Measurements from ENCODE around the gene DLGAP5. TPM values are rescaled to one million over a fixed set of nuclear protein-coding genes. Genes with fewer than 3 reads are reported as not detected.

Gene DLGAP5, protein sequence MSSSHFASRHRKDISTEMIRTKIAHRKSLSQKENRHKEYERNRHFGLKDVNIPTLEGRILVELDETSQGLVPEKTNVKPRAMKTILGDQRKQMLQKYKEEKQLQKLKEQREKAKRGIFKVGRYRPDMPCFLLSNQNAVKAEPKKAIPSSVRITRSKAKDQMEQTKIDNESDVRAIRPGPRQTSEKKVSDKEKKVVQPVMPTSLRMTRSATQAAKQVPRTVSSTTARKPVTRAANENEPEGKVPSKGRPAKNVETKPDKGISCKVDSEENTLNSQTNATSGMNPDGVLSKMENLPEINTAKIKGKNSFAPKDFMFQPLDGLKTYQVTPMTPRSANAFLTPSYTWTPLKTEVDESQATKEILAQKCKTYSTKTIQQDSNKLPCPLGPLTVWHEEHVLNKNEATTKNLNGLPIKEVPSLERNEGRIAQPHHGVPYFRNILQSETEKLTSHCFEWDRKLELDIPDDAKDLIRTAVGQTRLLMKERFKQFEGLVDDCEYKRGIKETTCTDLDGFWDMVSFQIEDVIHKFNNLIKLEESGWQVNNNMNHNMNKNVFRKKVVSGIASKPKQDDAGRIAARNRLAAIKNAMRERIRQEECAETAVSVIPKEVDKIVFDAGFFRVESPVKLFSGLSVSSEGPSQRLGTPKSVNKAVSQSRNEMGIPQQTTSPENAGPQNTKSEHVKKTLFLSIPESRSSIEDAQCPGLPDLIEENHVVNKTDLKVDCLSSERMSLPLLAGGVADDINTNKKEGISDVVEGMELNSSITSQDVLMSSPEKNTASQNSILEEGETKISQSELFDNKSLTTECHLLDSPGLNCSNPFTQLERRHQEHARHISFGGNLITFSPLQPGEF
- total RNA-seq (1 to 10 TPM; 1.8 to 8.3 TPM), polyA plus RNA-seq (ENCODE audit: insufficient read length in 6 of 6) (10 to 100 TPM; 18.6 to 57.3 (median 27.8) TPM)
- long read RNA-seq, donor 1, partial matches to known transcripts = 0 of 3 reads
- long read RNA-seq, donor 1, other reads (novel, unspliced or antisense) = 0 of 3 reads
- long read RNA-seq, donor 2, partial matches to known transcripts = 16 of 19 reads
- long read RNA-seq, donor 2, other reads (novel, unspliced or antisense) = 0 of 19 reads
- long read RNA-seq, donor 3, transcript DLGAP5-201 (19 exons, 2,973 nt) = major isoform, 6 of 11 reads
- long read RNA-seq, donor 3, partial matches to known transcripts = 5 of 11 reads
- long read RNA-seq, donor 3, other reads (novel, unspliced or antisense) = 0 of 11 reads
- long read RNA-seq, donor 4, partial matches to known transcripts = 1 of 1 reads
- long read RNA-seq, donor 4, other reads (novel, unspliced or antisense) = 0 of 1 reads
- long read RNA-seq, donor 5, partial matches to known transcripts = 5 of 5 reads
- long read RNA-seq, donor 5, other reads (novel, unspliced or antisense) = 0 of 5 reads
- long read RNA-seq, donor 6, partial matches to known transcripts = 10 of 16 reads
- long read RNA-seq, donor 6, other reads (novel, unspliced or antisense) = 0 of 16 reads
- long read RNA-seq, donor 7, partial matches to known transcripts = 0 of 3 reads
- long read RNA-seq, donor 7, other reads (novel, unspliced or antisense) = 0 of 3 reads
- long read RNA-seq, donor 8, partial matches to known transcripts = 0 of 4 reads
- long read RNA-seq, donor 8, other reads (novel, unspliced or antisense) = 0 of 4 reads
- long read RNA-seq, donor 9 = 0 reads
- long read RNA-seq, donor 10 = 0 reads
- long read RNA-seq, donor 11, partial matches to known transcripts = 0 of 1 reads
- long read RNA-seq, donor 11, other reads (novel, unspliced or antisense) = 0 of 1 reads
- long read RNA-seq, donor 12, partial matches to known transcripts = 0 of 2 reads
- long read RNA-seq, donor 12, other reads (novel, unspliced or antisense) = 0 of 2 reads

DNA sequence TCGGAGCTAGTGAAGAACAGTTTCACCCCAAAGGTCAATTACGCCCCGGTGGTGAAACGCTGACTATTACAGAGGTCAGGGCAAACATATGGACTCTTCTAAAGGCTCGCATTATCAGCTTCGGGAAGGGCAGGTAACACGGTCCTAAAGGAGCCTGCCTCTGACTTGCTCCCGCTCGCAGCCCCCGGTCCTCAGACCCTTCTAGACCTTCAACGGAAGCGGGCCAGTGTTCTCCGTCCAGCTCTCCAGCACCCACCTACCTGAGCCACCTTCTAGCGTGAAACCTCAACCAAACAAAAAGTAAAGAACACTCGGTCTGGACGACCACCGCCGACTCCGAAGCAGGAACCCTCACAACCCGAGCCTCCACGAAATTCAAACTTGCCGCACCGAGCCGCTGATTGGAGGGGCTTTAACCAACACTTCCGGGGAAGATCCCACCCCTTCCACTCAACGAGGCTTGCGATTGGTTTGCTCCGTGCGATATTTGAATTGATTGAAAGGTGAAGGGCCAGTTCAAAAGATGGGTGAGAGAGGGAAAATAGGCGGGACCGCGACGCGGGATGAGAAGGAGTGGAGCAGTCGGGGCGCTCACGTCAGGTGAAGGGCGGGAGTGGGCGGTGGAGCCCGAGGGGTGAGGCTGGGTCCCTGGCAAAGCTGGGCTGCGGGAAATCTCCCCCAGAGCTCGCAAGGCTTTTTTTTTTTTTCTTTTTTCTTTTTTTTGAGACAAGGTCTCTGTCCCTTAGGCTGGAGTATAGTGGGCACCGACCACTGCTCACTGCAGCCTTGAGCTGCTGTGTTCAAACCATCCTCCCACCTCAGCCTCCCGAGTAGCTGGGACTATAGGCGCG is at the start of gene DLGAP5:
TSS of gene DLGAP5 (minus strand) at position 383 of the 851 bp plus-strand sequence. CDS start 2,406 bp downstream, outside the sequence.
- peak; percentile 93 to 97 (median 96) for DNase-seq
- TF ChIP-seq, protein P1, sequence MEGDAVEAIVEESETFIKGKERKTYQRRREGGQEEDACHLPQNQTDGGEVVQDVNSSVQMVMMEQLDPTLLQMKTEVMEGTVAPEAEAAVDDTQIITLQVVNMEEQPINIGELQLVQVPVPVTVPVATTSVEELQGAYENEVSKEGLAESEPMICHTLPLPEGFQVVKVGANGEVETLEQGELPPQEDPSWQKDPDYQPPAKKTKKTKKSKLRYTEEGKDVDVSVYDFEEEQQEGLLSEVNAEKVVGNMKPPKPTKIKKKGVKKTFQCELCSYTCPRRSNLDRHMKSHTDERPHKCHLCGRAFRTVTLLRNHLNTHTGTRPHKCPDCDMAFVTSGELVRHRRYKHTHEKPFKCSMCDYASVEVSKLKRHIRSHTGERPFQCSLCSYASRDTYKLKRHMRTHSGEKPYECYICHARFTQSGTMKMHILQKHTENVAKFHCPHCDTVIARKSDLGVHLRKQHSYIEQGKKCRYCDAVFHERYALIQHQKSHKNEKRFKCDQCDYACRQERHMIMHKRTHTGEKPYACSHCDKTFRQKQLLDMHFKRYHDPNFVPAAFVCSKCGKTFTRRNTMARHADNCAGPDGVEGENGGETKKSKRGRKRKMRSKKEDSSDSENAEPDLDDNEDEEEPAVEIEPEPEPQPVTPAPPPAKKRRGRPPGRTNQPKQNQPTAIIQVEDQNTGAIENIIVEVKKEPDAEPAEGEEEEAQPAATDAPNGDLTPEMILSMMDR (IDR thresholded peaks at IDR 0.05) = no peak
- intact Hi-C loops (cut with DNase I) = no loop called here
- peaks cover 4 to 17% of the 10 kb centered on the region in 2 donors for H3K4me1 ChIP-seq
- H3K27ac ChIP-seq = peak within 1 kb of the TSS in 1 of 2 donors; percentile 41
- no peaks in the 10 kb centered on the region for H3K36me3 ChIP-seq
- peak within 1 kb of the TSS; percentile 52 to 57 for H3K4me3 ChIP-seq
- H3K27me3 ChIP-seq = no peaks in the 10 kb centered on the region
- peak; percentile 98 for ATAC-seq
- no peaks in the 10 kb centered on the region for H3K9me3 ChIP-seq

DNA sequence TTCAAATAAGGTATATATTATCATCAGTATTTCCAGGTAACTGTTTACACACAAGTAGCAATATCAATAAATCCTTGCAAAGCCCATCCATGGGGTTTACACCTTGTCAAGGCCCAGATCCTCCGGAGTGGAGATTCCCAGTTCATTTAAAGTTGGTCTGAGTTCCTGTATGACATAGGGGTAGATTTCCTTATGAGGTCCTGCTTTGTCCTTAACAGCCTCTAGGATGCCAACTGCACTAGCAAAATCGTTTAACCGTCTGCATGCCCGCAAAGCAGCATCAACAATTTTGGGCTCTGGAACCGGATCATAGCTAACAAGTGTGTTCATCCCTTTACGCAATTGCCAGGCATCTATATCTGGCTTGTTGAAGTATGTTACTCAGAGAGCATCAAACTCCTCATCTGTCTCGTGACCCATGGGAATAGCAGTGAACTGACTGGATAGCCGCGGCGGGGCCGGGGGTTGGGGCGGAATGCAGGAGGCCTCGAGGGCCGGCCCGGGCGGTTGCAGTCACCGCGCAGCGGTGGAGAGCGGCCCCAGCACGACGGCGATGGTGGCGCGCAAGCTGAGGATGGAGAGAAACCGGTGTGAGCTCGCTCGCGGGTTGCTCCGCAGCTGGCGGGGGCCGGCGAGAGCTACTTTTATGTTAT is 49.3 kb upstream of the DLGAP5 start:
- ATAC-seq (no peak), DNase-seq (peak in 2 of 4 donors; percentile 6 to 75)
- Histone ChIP-seq H3K9me3 (no peaks in the 10 kb centered on the region), H3K4me3 (no peak overlapping the region), H3K36me3 (no peaks in the 10 kb centered on the region), H3K27me3 (peaks cover 11 to 18% of the 10 kb centered on the region in 2 donors), H3K27ac (no peak overlapping the region), H3K4me1 (no peaks in the 10 kb centered on the region)
- intact Hi-C loops (cut with DNase I) = no loop called here
- TF ChIP-seq, protein P1 (IDR thresholded peaks at IDR 0.05) = no peak

DNA sequence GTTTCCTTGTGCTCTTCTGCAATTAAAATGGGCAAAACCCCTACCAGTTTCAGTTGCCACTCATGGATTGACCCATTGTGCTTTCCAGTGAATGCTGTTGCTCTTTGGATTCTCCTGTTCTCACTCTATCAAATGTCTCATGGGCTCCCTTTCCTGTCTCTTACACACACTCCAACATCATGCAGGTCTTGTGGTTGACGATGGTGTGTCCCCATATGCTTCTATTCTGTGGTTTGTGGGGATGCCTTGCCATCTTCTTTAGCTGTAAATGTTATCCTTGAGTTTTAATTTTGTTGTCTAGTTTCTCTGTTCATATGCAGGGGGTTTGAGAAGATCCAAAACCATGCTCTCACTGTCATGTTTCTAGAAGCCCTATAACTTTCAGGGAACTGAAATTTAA is 47.9 kb upstream of the DLGAP5 start:
- H3K4me1 ChIP-seq = no peaks in the 10 kb centered on the region
- no peaks in the 10 kb centered on the region for H3K36me3 ChIP-seq
- no peak overlapping the region for H3K27ac ChIP-seq
- intact Hi-C loops (cut with DNase I) = no loop called here
- ATAC-seq = no peak
- TF ChIP-seq, protein P1 (IDR thresholded peaks at IDR 0.05) = no peak
- H3K27me3 ChIP-seq = peaks cover 11 to 18% of the 10 kb centered on the region in 2 donors
- no peaks in the 10 kb centered on the region for H3K9me3 ChIP-seq
- no peak overlapping the region for H3K4me3 ChIP-seq
- no peak for DNase-seq
